IMR-90 (cell line): ENCODE data around the gene SNTA1. TPM values are rescaled to one million over a fixed set of nuclear protein-coding genes. Genes with fewer than 3 reads are reported as not detected.

ENCODE experiments used
- ATAC-seq: fragments of 200-7000 bp; cut with Tn5 transposase; 2 replicates; pipeline ENCODE4 v1.9.1; 2020; ENCODE audit warnings: low read depth, mild to moderate bottlenecking, moderate library complexity
- BruUV-seq: library from RNA; stranded (reverse); fragments of 400-500 nt; replicated peaks from 2 replicates; lab custom pipeline; 2021; lab: Mats Ljungman, UMichigan
- CTCF ChIA-PET: fragments of 300-600 bp; formaldehyde crosslinking; extraction: SDS; loops from one replicate; lab custom pipeline; 2021; ENCODE audit warnings: antibody characterized with exemption; lab: Yijun Ruan, JAX
- POLR2A ChIA-PET: fragments of 300-600 bp; sonication (Branson Sonifier 250); formaldehyde crosslinking; loops from one replicate; lab custom pipeline; 2022; ENCODE audit warnings: antibody characterized with exemption; ENCODE audit not compliant: unreplicated experiment; lab: Charles Lee
- DNase-seq: peaks from one replicate; pipeline ENCODE4 v3.0.0; 2013
- H2AFZ ChIP-seq: replicated peaks from 2 replicates; pipeline ENCODE3; 2013; ENCODE audit warnings: low read length, mild to moderate bottlenecking; ENCODE audit not compliant: poor library complexity
- H2AK5ac ChIP-seq: 2 replicates; pipeline ENCODE4 v1.6.1; 2013; ENCODE audit warnings: low read depth, low read length, inconsistent platforms
- H2AK9ac ChIP-seq: replicated peaks from 2 replicates; pipeline ENCODE3; 2013; ENCODE audit warnings: mild to moderate bottlenecking, low read depth, low read length, moderate library complexity; ENCODE audit not compliant: poor library complexity
- H2BK120ac ChIP-seq: 2 replicates; pipeline ENCODE4 v1.6.1; 2013; ENCODE audit warnings: low read depth, low read length, inconsistent platforms
- H2BK15ac ChIP-seq: 3 replicates; pipeline ENCODE4 v1.6.1; 2013; ENCODE audit warnings: low read depth, low read length, inconsistent platforms
- H2BK20ac ChIP-seq: 2 replicates; pipeline ENCODE4 v1.6.1; 2013; ENCODE audit warnings: low read depth, mild to moderate bottlenecking, inconsistent platforms, low read length, moderate library complexity
- H2BK5ac ChIP-seq: 2 replicates; pipeline ENCODE4 v1.6.1; 2013; ENCODE audit warnings: mild to moderate bottlenecking, low read depth, low read length, inconsistent platforms; ENCODE audit not compliant: poor library complexity, severe bottlenecking
- H3K14ac ChIP-seq: replicated peaks from 2 replicates; pipeline ENCODE4 v1.6.1; 2013; ENCODE audit warnings: low read depth, low read length, inconsistent platforms
- H3K18ac ChIP-seq: 2 replicates; pipeline ENCODE4 v1.6.1; 2013; ENCODE audit warnings: low read depth, low read length, control low read depth
- H3K23ac ChIP-seq: 2 replicates; pipeline ENCODE4 v1.6.1; 2013; ENCODE audit warnings: low read depth, low read length, inconsistent platforms
- H3K27ac ChIP-seq: 2 replicates; pipeline ENCODE4 v1.5.1; 2013; ENCODE audit warnings: mild to moderate bottlenecking, control low read depth, low read length; ENCODE audit not compliant: insufficient read depth
- H3K27me3 ChIP-seq: 2 replicates; pipeline ENCODE4 v1.6.1; 2013; ENCODE audit warnings: low read length; ENCODE audit not compliant: control insufficient read depth, insufficient read depth
- H3K36me3 ChIP-seq: 2 replicates; pipeline ENCODE4 v1.6.1; 2013; ENCODE audit warnings: low read length, mixed read lengths; ENCODE audit not compliant: control insufficient read depth, insufficient read depth
- H3K4ac ChIP-seq: 2 replicates; pipeline ENCODE4 v1.6.1; 2013; ENCODE audit warnings: low read depth, low read length, inconsistent platforms
- H3K4me1 ChIP-seq: 2 replicates; pipeline ENCODE4 v1.6.1; 2013; ENCODE audit warnings: low read length, mixed read lengths; ENCODE audit not compliant: control insufficient read depth, insufficient read depth
- H3K4me2 ChIP-seq: 2 replicates; pipeline ENCODE4 v1.6.1; 2013; ENCODE audit warnings: low read depth, mild to moderate bottlenecking, control low read depth, low read length, moderate library complexity
- H3K4me3 ChIP-seq: 2 replicates; pipeline ENCODE4 v1.5.1; 2013; ENCODE audit warnings: low read depth, mild to moderate bottlenecking, control low read depth, low read length, moderate library complexity; ENCODE audit not compliant: insufficient read depth
- H3K56ac ChIP-seq: 2 replicates; pipeline ENCODE4 v1.6.1; 2013; ENCODE audit warnings: low read length, inconsistent platforms; ENCODE audit not compliant: insufficient read depth; ENCODE audit errors: extremely low read depth
- H3K79me1 ChIP-seq, 2 experiments: 2 replicates each; pipeline ENCODE4 v1.6.1; 2013; ENCODE audit warnings: low read length in 2 of 2, inconsistent platforms in 1 of 2, low read depth in 1 of 2
- H3K9ac ChIP-seq: 2 replicates; pipeline ENCODE4 v1.6.1; 2013; ENCODE audit warnings: low read depth, low read length, control low read depth
- H3K9me1 ChIP-seq: 2 replicates; pipeline ENCODE4 v1.6.1; 2013; ENCODE audit warnings: low read length, inconsistent platforms; ENCODE audit not compliant: insufficient read depth
- H3K9me3 ChIP-seq: 2 replicates; pipeline ENCODE4 v1.6.1; 2013; ENCODE audit warnings: low read length; ENCODE audit not compliant: control insufficient read depth, insufficient read depth
- H4K20me1 ChIP-seq: 2 replicates; pipeline ENCODE4 v1.6.1; 2013; ENCODE audit warnings: low read length, inconsistent platforms; ENCODE audit not compliant: insufficient read depth
- H4K5ac ChIP-seq: 2 replicates; pipeline ENCODE4 v1.6.1; 2013; ENCODE audit warnings: mild to moderate bottlenecking, low read depth, low read length, control low read depth
- H4K8ac ChIP-seq, 2 experiments: 2 replicates each; pipeline ENCODE4 v1.6.1; 2013; ENCODE audit warnings: low read depth in 2 of 2, low read length in 2 of 2, control low read depth in 1 of 2, inconsistent platforms in 1 of 2
- H4K91ac ChIP-seq: 2 replicates; pipeline ENCODE4 v1.6.1; 2013; ENCODE audit warnings: low read depth, low read length, inconsistent platforms; ENCODE audit not compliant: insufficient read depth
- BHLHE40 ChIP-seq: fragments of 150-350 bp; IDR thresholded peaks from 2 replicates; pipeline ENCODE4 v1.6.1; 2016; ENCODE audit warnings: mild to moderate bottlenecking, low read depth, low read length
- CEBPB ChIP-seq: IDR thresholded peaks from 2 replicates; pipeline ENCODE4 v1.6.1; 2012; ENCODE audit warnings: low read depth, low read length, improper control_type of control experiment
- CHD1 ChIP-seq: IDR thresholded peaks from 2 replicates; pipeline ENCODE4 v1.6.1; 2012; ENCODE audit warnings: low read depth, low read length, improper control_type of control experiment
- FOS ChIP-seq: fragments of 150-350 bp; IDR thresholded peaks from 2 replicates; pipeline ENCODE4 v1.6.1; 2016; ENCODE audit warnings: low read depth, low read length
- MAFK ChIP-seq: IDR thresholded peaks from 2 replicates; pipeline ENCODE4 v1.6.1; 2012; ENCODE audit warnings: low read depth, low read length, improper control_type of control experiment
- MAZ ChIP-seq: IDR thresholded peaks from 2 replicates; pipeline ENCODE4 v1.6.1; 2012; ENCODE audit warnings: low read depth, mild to moderate bottlenecking, low read length, improper control_type of control experiment, moderate library complexity, borderline replicate concordance
- MXI1 ChIP-seq: IDR thresholded peaks from 2 replicates; pipeline ENCODE4 v1.6.1; 2012; ENCODE audit warnings: low read depth, mild to moderate bottlenecking, low read length, moderate library complexity, borderline replicate concordance
- NFE2L2 ChIP-seq: fragments of 150-350 bp; IDR thresholded peaks from 2 replicates; pipeline ENCODE4 v1.6.1; 2016; ENCODE audit warnings: low read depth, mild to moderate bottlenecking, low read length
- POLR2A ChIP-seq: IDR thresholded peaks from 2 replicates; pipeline ENCODE4 v1.6.1; 2012; ENCODE audit warnings: mild to moderate bottlenecking, low read depth, low read length
- RAD21 ChIP-seq: IDR thresholded peaks from 2 replicates; pipeline ENCODE4 v1.6.1; 2012; ENCODE audit warnings: low read length, improper control_type of control experiment
- RCOR1 ChIP-seq: IDR thresholded peaks from 2 replicates; pipeline ENCODE4 v1.6.1; 2012; ENCODE audit warnings: mild to moderate bottlenecking, low read length, improper control_type of control experiment; ENCODE audit not compliant: insufficient replicate concordance
- RFX5 ChIP-seq: IDR thresholded peaks from 2 replicates; pipeline ENCODE4 v1.8.0; 2012; ENCODE audit warnings: low read depth, mild to moderate bottlenecking, low read length, moderate library complexity
- SMC3 ChIP-seq: fragments of 150-350 bp; IDR thresholded peaks from 2 replicates; pipeline ENCODE4 v1.6.1; 2016; ENCODE audit warnings: low read depth, mild to moderate bottlenecking, antibody characterized with exemption, low read length, moderate library complexity
- USF2 ChIP-seq: fragments of 150-350 bp; IDR thresholded peaks from 2 replicates; pipeline ENCODE4 v1.6.1; 2017; ENCODE audit warnings: mild to moderate bottlenecking, antibody characterized with exemption, low read length, low read depth
- WGBS, 2 experiments: methylation state at CpG; one replicate each; pipeline versions ENCODE4 v1.1.5 to v1.1.7; 2013; ENCODE audit warnings: missing lambda C conversion rate in 2 of 2; ENCODE audit not compliant: insufficient read length in 1 of 2; ENCODE audit errors: extremely low coverage in 2 of 2; 5-methylcytosine and 5-hydroxymethylcytosine counted together
- dilution Hi-C: fragments of 300-500 bp; cut with HindIII; formaldehyde crosslinking; loops from one replicate; pipeline ENCODE4 v1.14.3; 2018; ENCODE audit warnings: low sequenced_read_pairs; ENCODE audit not compliant: unreplicated experiment
- in situ Hi-C: fragments of 300-500 bp; cut with MboI; formaldehyde crosslinking; loops from 3 replicates; pipeline ENCODE4 v1.14.3; 2019; ENCODE audit warnings: low sequenced_read_pairs, inconsistent platforms, mixed read lengths
- intact Hi-C: fragments of 100-400 bp; cut with micrococcal nuclease; formaldehyde crosslinking; loops from 2 replicates; pipeline ENCODE4 v1.10.0; 2022
- polyA plus RNA-seq, 3 experiments: library from polyadenylated mRNA; depleted of rRNA; stranded (reverse); fragments of >200 nt; gene quantifications; 2 replicates each; pipeline ENCODE4 v1.2.3, GENCODE V29; 2012; ENCODE audit warnings: low replicate concordance in 1 of 3
- total RNA-seq: library from RNA; depleted of rRNA; stranded (reverse); fragments of >200 nt; gene quantifications from 2 replicates; pipeline ENCODE4 v1.2.3, GENCODE V29; 2012
- TF ChIP-seq, protein P1 (sequence below): conservative IDR thresholded peaks from 2 replicates; pipeline ENCODE4 v1.5.1; 2012; ENCODE audit warnings: mild to moderate bottlenecking, low read depth, low read length, improper control_type of control experiment
- TF ChIP-seq, protein P2 (sequence below): fragments of 150-350 bp; IDR thresholded peaks from 2 replicates; pipeline ENCODE4 v1.6.1; 2016; ENCODE audit warnings: low read depth, mild to moderate bottlenecking, low read length, moderate library complexity, borderline replicate concordance

SNTA1 gene
- total and polyA plus RNA-seq, 2 of the 4 experiments (the other 2 are of a cell fraction): 10.6 to 15.4 TPM

GRCh38 chr20:33407251-33407650 is 36.3 kb downstream of the SNTA1 start:
- no peak overlapping the region for H3K4ac ChIP-seq
- H2AK5ac ChIP-seq: no peak overlapping the region
- dilution Hi-C loops (no loop called here), in situ Hi-C loops (no loop called here), intact Hi-C loops (no loop called here)
- H3K27me3 ChIP-seq: no peaks in the 10 kb centered on the region
- H3K79me1 ChIP-seq: peaks cover 6 to 22% of the 10 kb centered on the region in 2 experiments
- no peak overlapping the region for H4K5ac ChIP-seq
- H3K9ac ChIP-seq: no peak overlapping the region
- no peak overlapping the region for H3K18ac ChIP-seq
- no peak overlapping the region for H2BK120ac ChIP-seq
- ChIA-PET CTCF (interaction anchor here (0.5 kb wide), 1 partner anchor 77 kb away, joined by 3 read pairs; no protein-coding TSS in a partner anchor), POLR2A (no interaction called here)
- no peak overlapping the region for H2BK20ac ChIP-seq
- no peak overlapping the region for H2BK15ac ChIP-seq
- no peak overlapping the region for H3K14ac ChIP-seq
- no CpG with 5 or more reads among the region's 1 CpG for WGBS, 2 experiments
- H3K9me1 ChIP-seq: peaks cover 7% of the 10 kb centered on the region; the same call in 1 of the 2 replicates
- H2BK5ac ChIP-seq: no peak overlapping the region
- no peaks in the 10 kb centered on the region for H4K20me1 ChIP-seq
- H3K27ac ChIP-seq: no peak overlapping the region
- no peak overlapping the region for H3K23ac ChIP-seq
- no peak for TF ChIP-seq MXI1
- TF ChIP-seq SMC3: no peak
- no peak for TF ChIP-seq MAFK
- TF ChIP-seq, protein P1, sequence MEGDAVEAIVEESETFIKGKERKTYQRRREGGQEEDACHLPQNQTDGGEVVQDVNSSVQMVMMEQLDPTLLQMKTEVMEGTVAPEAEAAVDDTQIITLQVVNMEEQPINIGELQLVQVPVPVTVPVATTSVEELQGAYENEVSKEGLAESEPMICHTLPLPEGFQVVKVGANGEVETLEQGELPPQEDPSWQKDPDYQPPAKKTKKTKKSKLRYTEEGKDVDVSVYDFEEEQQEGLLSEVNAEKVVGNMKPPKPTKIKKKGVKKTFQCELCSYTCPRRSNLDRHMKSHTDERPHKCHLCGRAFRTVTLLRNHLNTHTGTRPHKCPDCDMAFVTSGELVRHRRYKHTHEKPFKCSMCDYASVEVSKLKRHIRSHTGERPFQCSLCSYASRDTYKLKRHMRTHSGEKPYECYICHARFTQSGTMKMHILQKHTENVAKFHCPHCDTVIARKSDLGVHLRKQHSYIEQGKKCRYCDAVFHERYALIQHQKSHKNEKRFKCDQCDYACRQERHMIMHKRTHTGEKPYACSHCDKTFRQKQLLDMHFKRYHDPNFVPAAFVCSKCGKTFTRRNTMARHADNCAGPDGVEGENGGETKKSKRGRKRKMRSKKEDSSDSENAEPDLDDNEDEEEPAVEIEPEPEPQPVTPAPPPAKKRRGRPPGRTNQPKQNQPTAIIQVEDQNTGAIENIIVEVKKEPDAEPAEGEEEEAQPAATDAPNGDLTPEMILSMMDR: no peak
- TF ChIP-seq CEBPB: no peak
- TF ChIP-seq, protein P2, sequence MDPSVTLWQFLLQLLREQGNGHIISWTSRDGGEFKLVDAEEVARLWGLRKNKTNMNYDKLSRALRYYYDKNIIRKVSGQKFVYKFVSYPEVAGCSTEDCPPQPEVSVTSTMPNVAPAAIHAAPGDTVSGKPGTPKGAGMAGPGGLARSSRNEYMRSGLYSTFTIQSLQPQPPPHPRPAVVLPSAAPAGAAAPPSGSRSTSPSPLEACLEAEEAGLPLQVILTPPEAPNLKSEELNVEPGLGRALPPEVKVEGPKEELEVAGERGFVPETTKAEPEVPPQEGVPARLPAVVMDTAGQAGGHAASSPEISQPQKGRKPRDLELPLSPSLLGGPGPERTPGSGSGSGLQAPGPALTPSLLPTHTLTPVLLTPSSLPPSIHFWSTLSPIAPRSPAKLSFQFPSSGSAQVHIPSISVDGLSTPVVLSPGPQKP: no peak
- no peak for TF ChIP-seq FOS
- TF ChIP-seq MAZ: no peak
- TF ChIP-seq NFE2L2: no peak
- TF ChIP-seq CHD1: no peak
- no peak for TF ChIP-seq RAD21
- TF ChIP-seq RFX5: no peak
- TF ChIP-seq POLR2A: no peak
- no peak for TF ChIP-seq RCOR1
- TF ChIP-seq USF2: no peak
- no peak for TF ChIP-seq BHLHE40
- BruUV-seq: no TSS peak
- no peak overlapping the region for H2AFZ ChIP-seq
- H3K56ac ChIP-seq: no peak overlapping the region
- H3K4me2 ChIP-seq: no peak overlapping the region
- no peak overlapping the region for H2AK9ac ChIP-seq
- H4K91ac ChIP-seq: no peak overlapping the region
- H4K8ac ChIP-seq: no peak overlapping the region
- ATAC-seq (peak; percentile 41), DNase-seq (peak; percentile 36)
- peaks cover 3% of the 10 kb centered on the region; the same call in 1 of the 2 replicates for H3K9me3 ChIP-seq
- H3K36me3 ChIP-seq: peaks cover 13% of the 10 kb centered on the region
- no peak overlapping the region for H3K4me3 ChIP-seq
- peaks cover 7% of the 10 kb centered on the region for H3K4me1 ChIP-seq
